ENCODE measurements around the gene MDH1. TPM values are rescaled to one million over a fixed set of nuclear protein-coding genes. Genes with fewer than 3 reads are reported as not detected.
A peak's percentile ranks its signal among the peaks of the same experiment; 100 is the strongest.
"Not testable (repeated sequence)": the region's sequence is repeated elsewhere in the genome, so short reads cannot be mapped to it uniquely, and the experiment has no call there.

MDH1 gene
- total RNA-seq, 3 donors from 2014 or later (not counting 1 experiment from before 2014, with no cell fraction given), result 62.0 to 85.3 (median 71.3) TPM

GRCh38 chr2:63596401-63596883 is 7.7 kb downstream of the MDH1 start:
- ATAC-seq, result no peak
- Mint-ChIP-seq H3K36me3 (no peaks in the 10 kb centered on the region), H3K4me1 (peaks cover 12 to 15% of the 10 kb centered on the region in 2 donors), H3K4me3 (no peak overlapping the region), H3K27me3 (ENCODE audit: low read depth in 2 of 2) (no peaks in the 10 kb centered on the region), H3K27ac (no peak overlapping the region), H3K9me3 (no peaks in the 10 kb centered on the region)
- TF ChIP-seq, protein P1, sequence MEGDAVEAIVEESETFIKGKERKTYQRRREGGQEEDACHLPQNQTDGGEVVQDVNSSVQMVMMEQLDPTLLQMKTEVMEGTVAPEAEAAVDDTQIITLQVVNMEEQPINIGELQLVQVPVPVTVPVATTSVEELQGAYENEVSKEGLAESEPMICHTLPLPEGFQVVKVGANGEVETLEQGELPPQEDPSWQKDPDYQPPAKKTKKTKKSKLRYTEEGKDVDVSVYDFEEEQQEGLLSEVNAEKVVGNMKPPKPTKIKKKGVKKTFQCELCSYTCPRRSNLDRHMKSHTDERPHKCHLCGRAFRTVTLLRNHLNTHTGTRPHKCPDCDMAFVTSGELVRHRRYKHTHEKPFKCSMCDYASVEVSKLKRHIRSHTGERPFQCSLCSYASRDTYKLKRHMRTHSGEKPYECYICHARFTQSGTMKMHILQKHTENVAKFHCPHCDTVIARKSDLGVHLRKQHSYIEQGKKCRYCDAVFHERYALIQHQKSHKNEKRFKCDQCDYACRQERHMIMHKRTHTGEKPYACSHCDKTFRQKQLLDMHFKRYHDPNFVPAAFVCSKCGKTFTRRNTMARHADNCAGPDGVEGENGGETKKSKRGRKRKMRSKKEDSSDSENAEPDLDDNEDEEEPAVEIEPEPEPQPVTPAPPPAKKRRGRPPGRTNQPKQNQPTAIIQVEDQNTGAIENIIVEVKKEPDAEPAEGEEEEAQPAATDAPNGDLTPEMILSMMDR (IDR thresholded peaks at IDR 0.05), result no peak
- Histone ChIP-seq H3K36me3 (ENCODE audit: control insufficient read depth, insufficient read depth, low read length) (peaks cover 53% of the 10 kb centered on the region), H3K27ac (ENCODE audit: low read length) (no peak overlapping the region), H3K4me1 (ENCODE audit: control insufficient read depth, insufficient read depth, low read length) (no peaks in the 10 kb centered on the region), H3K27me3 (ENCODE audit: control insufficient read depth, insufficient read depth, low read length) (no peaks in the 10 kb centered on the region), H3K9me3 (ENCODE audit: control insufficient read depth, insufficient read depth, low read length) (no peaks in the 10 kb centered on the region), H3K4me3 (ENCODE audit: low read length) (no peak overlapping the region)
- intact Hi-C loops (cut with micrococcal nuclease), result no loop called here
- WGBS (ENCODE audit: insufficient coverage), result 100% methylated on average over 1 of the region's 2 CpGs
- no peak for DNase-seq

DNA sequence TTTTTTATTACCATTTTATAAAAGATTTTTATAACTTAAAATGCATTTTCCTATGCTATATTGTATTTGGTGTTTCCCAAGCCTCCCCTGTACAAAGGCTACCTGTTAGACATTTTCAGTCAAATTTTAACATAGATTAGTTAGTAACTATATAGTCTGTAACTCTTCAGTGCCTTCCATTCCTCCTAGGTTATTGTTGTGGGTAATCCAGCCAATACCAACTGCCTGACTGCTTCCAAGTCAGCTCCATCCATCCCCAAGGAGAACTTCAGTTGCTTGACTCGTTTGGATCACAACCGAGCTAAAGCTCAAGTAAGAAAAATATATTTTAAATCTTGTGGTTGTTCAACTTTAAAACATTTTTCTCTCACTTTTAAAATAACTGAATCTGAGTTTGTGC is 10.2 kb downstream of the MDH1 start:
- Mint-ChIP-seq H3K36me3 (no peaks in the 10 kb centered on the region), H3K9me3 (no peaks in the 10 kb centered on the region), H3K4me3 (no peak overlapping the region), H3K4me1 (peaks cover under 1 to 7% of the 10 kb centered on the region in 2 donors), H3K27ac (no peak overlapping the region), H3K27me3 (ENCODE audit: low read depth in 2 of 2) (no peaks in the 10 kb centered on the region)
- ATAC-seq, result no peak
- no peaks in the 10 kb centered on the region for H3K4me1 ChIP-seq (ENCODE audit: control insufficient read depth, insufficient read depth, low read length)
- TF ChIP-seq, protein P1 (IDR thresholded peaks at IDR 0.05), result no peak
- peaks cover 66% of the 10 kb centered on the region for H3K36me3 ChIP-seq (ENCODE audit: control insufficient read depth, insufficient read depth, low read length)
- H3K4me3 ChIP-seq (ENCODE audit: low read length), result no peak overlapping the region
- no CpG with 5 or more reads among the region's 2 CpGs for WGBS (ENCODE audit: insufficient coverage)
- intact Hi-C loops (cut with micrococcal nuclease), result no loop called here
- no peak overlapping the region for H3K27ac ChIP-seq (ENCODE audit: low read length)
- no peaks in the 10 kb centered on the region for H3K27me3 ChIP-seq (ENCODE audit: control insufficient read depth, insufficient read depth, low read length)
- no peaks in the 10 kb centered on the region for H3K9me3 ChIP-seq (ENCODE audit: control insufficient read depth, insufficient read depth, low read length)
- DNase-seq, result no peak

- Histone ChIP-seq H3K27ac (ENCODE audit: low read length) (no peak overlapping the region), H3K4me3 (ENCODE audit: low read length) (no peak overlapping the region), H3K27me3 (ENCODE audit: control insufficient read depth, insufficient read depth, low read length) (no peaks in the 10 kb centered on the region), H3K4me1 (ENCODE audit: control insufficient read depth, insufficient read depth, low read length) (no peaks in the 10 kb centered on the region), H3K9me3 (ENCODE audit: control insufficient read depth, insufficient read depth, low read length) (no peaks in the 10 kb centered on the region), H3K36me3 (ENCODE audit: control insufficient read depth, insufficient read depth, low read length) (peaks cover 67% of the 10 kb centered on the region)
- H3K4me1 Mint-ChIP-seq, result peaks cover 0 to 5% of the 10 kb centered on the region in 2 donors
- TF ChIP-seq, protein P1 (IDR thresholded peaks at IDR 0.05), result no peak
- ATAC-seq (no peak), DNase-seq (no peak)
- WGBS (ENCODE audit: insufficient coverage), result 100% methylated on average over 1 of the region's 1 CpG
- H3K9me3 Mint-ChIP-seq, result no peaks in the 10 kb centered on the region
- H3K4me3 Mint-ChIP-seq, result no peak overlapping the region
- H3K36me3 Mint-ChIP-seq, result peaks cover 7% of the 10 kb centered on the region
- intact Hi-C loops (cut with micrococcal nuclease), result no loop called here
- H3K27ac Mint-ChIP-seq, result peak overlapping the region in 1 of 2 donors; percentile 32
- H3K27me3 Mint-ChIP-seq (ENCODE audit: low read depth in 2 of 2), result no peaks in the 10 kb centered on the region
These were observed 12.2 kb downstream of the MDH1 start for GRCh38 chr2:63600881-63601460.

GRCh38 chr2:63604666-63605065 is 15.9 kb downstream of the MDH1 start:
- Histone ChIP-seq H3K4me1 (ENCODE audit: control insufficient read depth, insufficient read depth, low read length) (no peaks in the 10 kb centered on the region), H3K27ac (ENCODE audit: low read length) (no peak overlapping the region), H3K9me3 (ENCODE audit: control insufficient read depth, insufficient read depth, low read length) (no peaks in the 10 kb centered on the region), H3K4me3 (ENCODE audit: low read length) (no peak overlapping the region), H3K27me3 (ENCODE audit: control insufficient read depth, insufficient read depth, low read length) (no peaks in the 10 kb centered on the region), H3K36me3 (ENCODE audit: control insufficient read depth, insufficient read depth, low read length) (peaks cover 62% of the 10 kb centered on the region)
- H3K4me3 Mint-ChIP-seq, result no peak overlapping the region
- H3K27me3 Mint-ChIP-seq (ENCODE audit: low read depth in 2 of 2), result no peaks in the 10 kb centered on the region
- intact Hi-C loops (cut with micrococcal nuclease), result no loop called here
- no peak for DNase-seq
- 96% methylated on average over 4 of the region's 4 CpGs for WGBS (ENCODE audit: insufficient coverage)
- no peak overlapping the region for H3K27ac Mint-ChIP-seq
- TF ChIP-seq, protein P1 (IDR thresholded peaks at IDR 0.05), result no peak
- no peaks in the 10 kb centered on the region for H3K4me1 Mint-ChIP-seq
- H3K9me3 Mint-ChIP-seq, result no peaks in the 10 kb centered on the region
- peaks cover 7% of the 10 kb centered on the region for H3K36me3 Mint-ChIP-seq
- no peak for ATAC-seq

GRCh38 chr2:63608865-63609264 is 20.1 kb downstream of the MDH1 start:
- H3K36me3 Mint-ChIP-seq; ATAC-seq; H3K4me1 Mint-ChIP-seq; H3K4me3 ChIP-seq (ENCODE audit: low read length); H3K9me3 Mint-ChIP-seq; H3K4me1 ChIP-seq (ENCODE audit: control insufficient read depth, insufficient read depth, low read length); DNase-seq; H3K27ac Mint-ChIP-seq; H3K27ac ChIP-seq (ENCODE audit: low read length); H3K4me3 Mint-ChIP-seq; H3K9me3 ChIP-seq (ENCODE audit: control insufficient read depth, insufficient read depth, low read length); intact Hi-C loops (cut with micrococcal nuclease); H3K27me3 Mint-ChIP-seq (ENCODE audit: low read depth in 2 of 2); H3K27me3 ChIP-seq (ENCODE audit: control insufficient read depth, insufficient read depth, low read length): not testable (repeated sequence)
- H3K36me3 ChIP-seq (ENCODE audit: control insufficient read depth, insufficient read depth, low read length), result peaks cover 32% of the 10 kb centered on the region
- 85% methylated on average over 7 of the region's 8 CpGs for WGBS (ENCODE audit: insufficient coverage)
